Muscle of leg (tissue), 11 donors: Measurements from ENCODE around the gene FERMT1. TPM values are rescaled to one million over a fixed set of nuclear protein-coding genes. Genes with fewer than 3 reads are reported as not detected.
"Not testable (repeated sequence)": the region's sequence is repeated elsewhere in the genome, so short reads cannot be mapped to it uniquely, and the experiment has no call there.

ENCODE experiments used
- DNase-seq: peaks from one replicate; pipeline ENCODE4 v3.0.0; 2013
- H3K27ac ChIP-seq: one replicate; pipeline ENCODE4 v1.5.1; 2013; ENCODE audit warnings: mild to moderate bottlenecking, low read length, control low read depth
- H3K27me3 ChIP-seq: one replicate; pipeline ENCODE4 v1.6.1; 2013; ENCODE audit warnings: low read length; ENCODE audit not compliant: control insufficient read depth, insufficient read depth
- H3K36me3 ChIP-seq: one replicate; pipeline ENCODE4 v1.6.1; 2013; ENCODE audit warnings: low read length; ENCODE audit not compliant: control insufficient read depth, insufficient read depth
- H3K4me1 ChIP-seq: one replicate; pipeline ENCODE4 v1.6.1; 2013; ENCODE audit warnings: low read length; ENCODE audit not compliant: control insufficient read depth, insufficient read depth
- H3K4me3 ChIP-seq: one replicate; pipeline ENCODE4 v1.5.1; 2013; ENCODE audit warnings: low read length, control low read depth
- H3K9me3 ChIP-seq: replicated peaks from 2 replicates; pipeline ENCODE4 v1.6.1; 2013; ENCODE audit warnings: low read depth, low read length; ENCODE audit not compliant: control insufficient read depth
- WGBS: methylation state at CpG from one replicate; pipeline ENCODE4 v1.1.5; 2013; ENCODE audit warnings: missing lambda C conversion rate; ENCODE audit not compliant: insufficient coverage; 5-methylcytosine and 5-hydroxymethylcytosine counted together
- polyA plus RNA-seq, 8 donors: library from polyadenylated mRNA; unstranded; fragments of 120-200 nt; gene quantifications; one replicate each; pipeline versions ENCODE4 v1.2.1 to v1.2.3, GENCODE V29; 2013; ENCODE audit warnings: inconsistent platforms in 1 of 8, low replicate concordance in 1 of 8; ENCODE audit not compliant: insufficient read length in 8 of 8, insufficient read depth in 1 of 8
- total RNA-seq: library from RNA; stranded (reverse); fragments of 120-200 nt; gene quantifications from one replicate; pipeline ENCODE4 v1.2.4, GENCODE V29; 2013

FERMT1 gene
- total and polyA plus RNA-seq, 9 donors, result 0.23 to 2.6 (median 0.42) TPM

DNA sequence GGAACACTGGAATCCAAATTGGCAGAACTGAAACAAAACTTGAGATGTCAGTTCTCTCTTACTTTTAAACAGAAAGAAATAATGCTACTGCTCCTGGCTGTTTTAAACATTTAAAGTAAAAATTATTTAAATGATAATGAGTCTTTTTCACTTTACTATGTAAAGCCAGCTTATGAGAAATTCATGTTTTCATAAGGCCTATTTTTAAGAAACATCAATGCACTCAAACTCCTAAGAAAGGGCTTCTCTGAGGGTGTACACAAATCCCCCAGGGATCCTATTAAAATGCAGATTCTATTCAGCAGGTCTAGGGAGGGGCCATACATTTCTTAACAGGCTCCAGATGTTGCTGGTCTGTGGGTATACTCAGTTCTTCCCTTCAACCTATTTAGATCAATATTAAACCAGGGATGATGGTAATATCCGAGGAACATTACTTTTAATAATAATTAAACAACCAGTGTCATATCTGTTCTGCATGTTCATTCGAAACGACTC, 2.3 kb downstream of the FERMT1 start:
- DNase-seq, result no peak
- Histone ChIP-seq H3K4me3 (no peak overlapping the region), H3K4me1 (peaks cover 14% of the 10 kb centered on the region), H3K9me3 (no peaks in the 10 kb centered on the region), H3K27me3 (peaks cover 26% of the 10 kb centered on the region), H3K27ac (no peak overlapping the region), H3K36me3 (no peaks in the 10 kb centered on the region)
- WGBS, result no CpG with 5 or more reads among the region's 3 CpGs

GRCh38 chr20:6116758-6117157, 6.1 kb downstream of the FERMT1 start:
- Histone ChIP-seq H3K27ac (no peak overlapping the region), H3K4me1 (no peaks in the 10 kb centered on the region), H3K27me3 (peaks cover 7% of the 10 kb centered on the region), H3K4me3 (no peak overlapping the region), H3K9me3 (peaks cover 5% of the 10 kb centered on the region), H3K36me3 (no peaks in the 10 kb centered on the region)
- no peak for DNase-seq
- no CpG with 5 or more reads among the region's 3 CpGs for WGBS

GRCh38 chr20:6115221-6115895, 7.5 kb downstream of the FERMT1 start:
- Histone ChIP-seq H3K36me3 (no peaks in the 10 kb centered on the region), H3K9me3 (peaks cover 5% of the 10 kb centered on the region), H3K27me3 (peaks cover 2% of the 10 kb centered on the region), H3K27ac (no peak overlapping the region), H3K4me3 (no peak overlapping the region), H3K4me1 (no peaks in the 10 kb centered on the region)
- WGBS, result no CpG with 5 or more reads among the region's 3 CpGs
- DNase-seq, result no peak

GRCh38 chr20:6114696-6115095, 8.1 kb downstream of the FERMT1 start:
- no peak for DNase-seq
- Histone ChIP-seq H3K4me1 (no peaks in the 10 kb centered on the region), H3K9me3 (peaks cover 5% of the 10 kb centered on the region), H3K27me3 (peaks cover 2% of the 10 kb centered on the region), H3K27ac (no peak overlapping the region), H3K4me3 (no peak overlapping the region), H3K36me3 (no peaks in the 10 kb centered on the region)
- no CpG with 5 or more reads among the region's 1 CpG for WGBS

DNA sequence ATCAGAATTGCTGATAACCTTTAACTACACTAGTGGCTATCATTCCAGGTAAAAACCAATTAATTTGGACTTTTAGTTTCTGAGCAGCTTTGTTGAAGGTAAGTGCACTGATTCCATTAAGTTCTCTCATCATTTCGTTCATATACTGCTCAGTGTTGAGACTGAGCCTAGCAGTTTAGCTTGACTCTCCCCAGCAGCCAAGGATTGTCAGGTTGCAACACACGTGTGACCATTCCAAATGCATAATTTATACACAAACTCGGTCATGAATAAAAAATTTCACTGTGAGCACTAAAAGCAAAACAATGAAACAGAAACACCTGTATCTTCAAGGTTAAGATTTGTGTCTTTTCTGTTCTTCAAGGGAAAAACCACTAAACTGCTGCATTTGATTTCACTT, 8.9 kb downstream of the FERMT1 start:
- Histone ChIP-seq H3K36me3 (no peaks in the 10 kb centered on the region), H3K9me3 (peaks cover 5% of the 10 kb centered on the region), H3K27me3 (no peaks in the 10 kb centered on the region), H3K4me3 (no peak overlapping the region), H3K27ac (no peak overlapping the region), H3K4me1 (no peaks in the 10 kb centered on the region)
- DNase-seq, result no peak
- 71% methylated on average over 1 of the region's 3 CpGs for WGBS

- WGBS, result no CpG with 5 or more reads among the region's 2 CpGs
- H3K36me3 ChIP-seq, H3K27ac ChIP-seq, H3K4me3 ChIP-seq, H3K4me1 ChIP-seq, H3K9me3 ChIP-seq, DNase-seq, H3K27me3 ChIP-seq: not testable (repeated sequence)
Observed at GRCh38 chr20:6112965-6113364, 9.9 kb downstream of the FERMT1 start.

DNA sequence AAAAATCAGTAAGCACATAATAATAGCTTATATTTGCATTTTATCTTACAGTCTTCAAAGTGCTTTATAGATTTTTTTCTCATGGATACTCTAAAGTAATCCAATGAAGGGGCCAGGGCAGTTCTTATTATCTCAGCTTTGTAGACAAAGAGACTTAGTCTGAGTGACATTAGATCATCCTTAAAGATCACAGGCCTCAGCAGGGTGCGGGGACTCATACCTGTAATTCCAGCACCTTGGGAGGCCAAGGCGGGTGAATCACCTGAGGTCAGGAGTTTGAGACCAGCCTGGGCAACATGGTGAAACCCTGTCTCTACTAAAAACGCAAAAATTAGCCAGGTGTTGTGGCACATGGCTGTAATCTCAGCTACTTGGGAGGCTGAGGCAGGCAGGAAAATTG, 14.5 kb downstream of the FERMT1 start:
- Histone ChIP-seq H3K4me1 (no peaks in the 10 kb centered on the region), H3K36me3 (no peaks in the 10 kb centered on the region), H3K27me3 (no peaks in the 10 kb centered on the region), H3K9me3 (peaks cover 2% of the 10 kb centered on the region), H3K27ac (no peak overlapping the region), H3K4me3 (no peak overlapping the region)
- 94% methylated on average over 3 of the region's 3 CpGs for whole genome bisulfite sequencing
- no peak for DNase-seq

- 36% methylated on average over 7 of the region's 7 CpGs for WGBS
- Histone ChIP-seq H3K27ac (no peak overlapping the region), H3K27me3 (no peaks in the 10 kb centered on the region), H3K36me3 (no peaks in the 10 kb centered on the region), H3K4me1 (no peaks in the 10 kb centered on the region), H3K9me3 (no peaks in the 10 kb centered on the region), H3K4me3 (no peak overlapping the region)
- DNase-seq, result peak; percentile 38
Observed at GRCh38 chr20:6104493-6105188, 18.2 kb downstream of the FERMT1 start.

- H3K27ac ChIP-seq, result no peak overlapping the region
- DNase-seq, result no peak
- H3K36me3 ChIP-seq, result no peaks in the 10 kb centered on the region
- H3K4me3 ChIP-seq, result no peak overlapping the region
- H3K27me3 ChIP-seq, result no peaks in the 10 kb centered on the region
- no peaks in the 10 kb centered on the region for H3K4me1 ChIP-seq
- WGBS, result no CpG with 5 or more reads among the region's 1 CpG
- no peaks in the 10 kb centered on the region for H3K9me3 ChIP-seq
Observed at GRCh38 chr20:6103301-6103700, 19.5 kb downstream of the FERMT1 start.

DNA sequence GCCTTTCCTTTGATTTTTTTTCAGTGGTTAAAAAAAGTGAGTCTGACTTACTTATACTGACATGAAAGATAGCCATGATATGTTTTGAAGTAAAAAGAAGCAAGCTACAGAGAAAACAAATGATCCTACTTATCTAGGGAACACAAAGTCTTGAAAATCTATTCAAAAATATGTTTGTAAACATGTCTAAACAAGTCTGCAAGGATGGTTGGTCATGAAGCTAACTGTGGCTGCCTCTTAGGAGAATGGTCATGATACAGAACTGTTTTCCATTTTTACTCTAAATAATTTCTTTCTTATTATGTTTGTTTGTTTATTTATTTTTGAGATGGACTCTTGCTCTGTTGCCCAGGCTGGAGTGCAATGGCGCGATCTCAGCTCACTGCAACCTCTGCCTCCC, 21.5 kb downstream of the FERMT1 start:
- Histone ChIP-seq H3K27me3 (no peaks in the 10 kb centered on the region), H3K4me1 (no peaks in the 10 kb centered on the region), H3K9me3 (no peaks in the 10 kb centered on the region), H3K36me3 (no peaks in the 10 kb centered on the region), H3K4me3 (no peak overlapping the region), H3K27ac (no peak overlapping the region)
- no peak for DNase-seq
- WGBS, result no CpG with 5 or more reads among the region's 2 CpGs
